HG03045 (cell line): ENCODE measurements around the gene IQCF5.
"Not testable (repeated sequence)": the region's sequence is repeated elsewhere in the genome, so short reads cannot be mapped to it uniquely, and the experiment has no call there.

Experiments used
- ATAC-seq: cut with Tn5 transposase; IDR thresholded peaks from one replicate; pipeline ENCODE4 v1.9.1; 2021; ENCODE audit warnings: mild to moderate bottlenecking, moderate library complexity; ENCODE audit not compliant: unreplicated experiment

The IQCF5 gene

GRCh38 chr3:51875501-51875900 is at the start of gene IQCF5:
TSS of gene IQCF5 (minus strand) at chr3:51875601. CDS start at chr3:51875531, 70 bp downstream.
- no peak for ATAC-seq

DNA sequence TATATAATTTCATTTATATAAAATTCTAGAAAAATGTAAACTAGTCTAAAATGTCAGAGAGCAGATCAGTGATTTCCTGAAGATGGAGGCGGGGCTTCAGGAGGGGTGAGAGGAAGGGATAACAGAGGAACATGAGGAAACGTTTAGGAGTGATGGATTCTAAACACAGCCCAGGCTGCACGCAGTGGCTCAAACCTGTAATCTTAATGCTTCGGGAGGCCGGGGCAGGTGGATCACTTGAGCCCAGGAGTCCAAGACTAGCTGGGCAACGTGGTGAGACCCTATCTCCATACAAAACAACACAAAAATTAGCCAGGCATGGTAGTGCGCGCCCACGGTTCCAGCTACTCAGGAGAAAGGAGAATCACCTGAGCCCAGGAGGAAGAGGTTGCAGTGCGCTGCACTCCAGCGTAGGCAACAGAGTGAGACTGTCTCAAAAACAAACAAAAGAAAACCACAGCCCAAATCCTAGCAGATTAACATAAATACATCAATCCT is 45.7 kb upstream of the IQCF5 start:
- no peak for ATAC-seq

DNA sequence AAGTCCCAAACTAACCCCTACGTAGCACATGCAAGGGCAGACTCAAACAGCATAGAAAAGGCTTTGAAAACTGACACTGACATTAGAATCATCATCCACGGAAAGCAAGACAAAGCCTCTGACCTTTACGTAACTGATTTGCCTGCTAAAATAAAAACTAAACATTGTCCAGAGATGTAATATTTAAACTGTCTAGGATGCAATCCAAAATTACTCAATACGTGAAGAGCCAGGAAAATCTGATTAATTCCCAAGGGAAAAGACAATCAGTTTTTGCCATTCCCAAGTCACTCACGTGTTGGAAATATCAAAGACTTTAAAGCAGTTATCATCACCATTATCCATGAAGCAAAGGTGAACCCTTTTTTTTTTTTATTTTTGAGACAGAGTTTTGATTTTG is 41.0 kb upstream of the IQCF5 start:
- ATAC-seq = no peak

DNA sequence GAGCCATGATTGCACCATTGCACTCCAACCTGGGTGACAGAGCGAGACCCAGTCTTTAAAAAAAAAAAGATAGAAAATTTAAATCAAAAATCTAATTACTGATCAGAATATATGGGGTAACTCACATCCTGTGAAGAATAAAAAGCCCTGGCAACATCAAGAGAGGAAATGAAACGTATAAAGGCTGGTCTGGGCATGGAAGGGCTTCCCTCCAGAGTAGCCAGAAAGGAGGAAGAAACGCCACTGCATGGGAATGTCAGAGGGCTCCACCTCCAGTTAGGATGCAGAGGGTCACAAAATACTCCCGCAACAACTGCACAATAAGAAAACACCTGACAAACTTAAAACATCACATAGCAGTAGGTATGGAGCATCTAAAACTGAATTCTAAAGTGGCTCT is 32.6 kb upstream of the IQCF5 start:
- ATAC-seq = no peak

- ATAC-seq = no peak
Measured at GRCh38 chr3:51904034-51904823, 28.8 kb upstream of the IQCF5 start.

DNA sequence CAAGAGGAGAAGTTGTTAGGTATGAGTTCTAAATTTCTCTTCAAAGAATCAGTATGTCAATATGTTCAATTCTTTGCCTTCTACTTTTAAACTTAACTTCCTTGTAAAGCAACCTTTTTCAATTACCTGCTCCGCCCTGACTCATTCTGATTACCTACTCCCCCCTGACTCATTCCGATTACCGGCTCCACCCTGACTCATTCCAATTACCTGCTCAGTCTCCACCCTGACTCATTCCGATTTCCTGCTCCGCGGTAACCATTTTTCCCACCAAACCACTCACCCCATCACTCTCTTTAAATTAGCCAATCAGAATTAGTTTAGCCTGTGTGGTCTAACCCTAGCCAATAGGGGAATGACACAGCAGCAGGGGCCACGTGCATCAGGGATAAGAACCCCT is 27.0 kb upstream of the IQCF5 start:
- not testable (repeated sequence) for ATAC-seq

GRCh38 chr3:51900043-51900442 is 24.6 kb upstream of the IQCF5 start:
- ATAC-seq = not testable (repeated sequence)

GRCh38 chr3:51897391-51897790 is 22.0 kb upstream of the IQCF5 start:
- ATAC-seq = no peak

DNA sequence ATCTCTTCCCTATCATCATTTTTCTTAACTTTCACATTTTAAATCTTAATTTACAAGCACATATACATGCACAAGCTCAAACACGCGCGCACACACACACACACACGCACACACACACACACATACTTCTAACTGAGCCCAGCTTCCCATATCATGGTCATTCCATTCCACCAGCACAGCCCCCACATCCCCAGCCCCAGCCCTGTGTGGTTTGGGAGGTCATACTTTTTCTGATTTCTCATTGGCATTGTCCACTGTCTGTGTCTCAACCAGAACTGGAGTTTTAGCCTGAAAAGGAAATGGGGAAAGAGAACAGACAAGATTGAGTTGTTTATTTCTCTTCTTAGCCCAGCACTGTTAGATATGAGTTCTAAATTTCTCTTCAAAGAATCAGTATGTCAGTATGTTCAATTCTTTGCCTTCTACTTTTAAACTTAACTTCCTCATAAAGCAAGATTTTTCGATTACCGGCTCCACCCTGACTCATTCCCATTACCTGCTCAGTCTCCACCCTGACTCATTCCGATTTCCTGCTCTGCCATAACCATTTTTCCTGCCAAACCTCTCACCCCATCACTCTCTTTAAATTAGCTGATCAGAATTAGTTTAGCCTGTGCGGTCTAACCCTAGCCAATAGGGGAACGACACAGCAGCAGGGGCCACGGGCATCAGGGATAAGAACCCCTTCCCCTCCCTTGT is 21.4 kb upstream of the IQCF5 start:
- ATAC-seq = no peak

DNA sequence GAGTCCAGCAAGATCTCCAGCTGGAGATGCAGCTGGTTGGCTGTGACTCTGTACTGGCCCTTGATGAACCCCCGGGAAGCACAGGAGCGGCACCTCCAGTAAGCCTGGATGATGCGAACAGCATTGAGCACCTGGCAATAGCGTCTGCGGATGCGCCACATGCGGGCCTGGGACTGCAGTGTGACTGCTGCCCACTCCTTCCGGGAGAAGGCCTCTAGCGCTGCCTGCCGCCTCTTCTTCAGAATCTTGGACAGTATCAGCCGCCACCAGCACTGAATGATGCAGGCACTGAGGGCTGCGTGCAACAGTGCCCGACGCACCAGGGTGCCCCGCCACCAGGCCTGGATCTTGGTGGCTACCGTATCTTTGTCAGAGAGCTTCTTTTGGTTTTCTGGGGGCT is 19.5 kb upstream of the IQCF5 start:
- ATAC-seq = no peak

GRCh38 chr3:51894391-51894790 is 19.0 kb upstream of the IQCF5 start:
- ATAC-seq = no peak

DNA sequence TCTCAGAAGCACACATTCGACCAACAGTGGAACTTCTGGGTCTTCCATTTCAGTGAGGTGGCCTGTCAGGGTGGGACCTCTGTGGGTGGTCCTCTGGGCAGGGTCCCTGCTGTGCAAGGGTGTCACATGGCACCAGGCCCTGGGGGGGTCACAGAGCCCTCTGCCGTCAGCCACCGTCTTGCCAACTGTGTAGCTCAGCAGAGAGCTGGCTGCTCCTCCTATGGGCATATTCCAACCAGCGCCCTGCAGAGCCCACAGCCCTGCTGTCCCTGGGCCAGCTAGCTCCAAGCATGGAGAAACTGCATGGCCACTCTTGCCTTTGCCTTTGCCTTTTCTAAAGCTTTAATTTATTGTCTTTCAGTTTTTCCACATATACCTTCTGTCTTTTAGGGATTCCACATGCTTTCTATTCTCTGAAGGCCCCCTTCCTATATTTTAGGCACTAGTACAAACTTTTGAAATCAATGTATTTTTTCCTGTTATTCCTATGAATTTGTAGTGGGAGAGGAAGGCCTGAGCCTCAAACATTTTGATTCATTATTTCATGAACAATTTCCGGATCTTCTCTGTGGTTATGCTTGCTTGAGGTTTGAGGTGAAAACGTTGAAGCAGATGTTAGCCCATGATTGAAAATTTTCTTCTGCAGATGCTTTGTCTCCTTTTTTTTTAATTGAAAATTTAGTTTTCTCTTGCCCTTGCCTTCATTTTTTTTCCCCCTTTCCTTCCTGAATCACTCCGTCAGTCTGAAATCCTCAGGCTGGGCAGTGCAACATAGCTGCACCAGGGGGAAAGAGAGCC is 16.0 kb upstream of the IQCF5 start:
- no peak for ATAC-seq

DNA sequence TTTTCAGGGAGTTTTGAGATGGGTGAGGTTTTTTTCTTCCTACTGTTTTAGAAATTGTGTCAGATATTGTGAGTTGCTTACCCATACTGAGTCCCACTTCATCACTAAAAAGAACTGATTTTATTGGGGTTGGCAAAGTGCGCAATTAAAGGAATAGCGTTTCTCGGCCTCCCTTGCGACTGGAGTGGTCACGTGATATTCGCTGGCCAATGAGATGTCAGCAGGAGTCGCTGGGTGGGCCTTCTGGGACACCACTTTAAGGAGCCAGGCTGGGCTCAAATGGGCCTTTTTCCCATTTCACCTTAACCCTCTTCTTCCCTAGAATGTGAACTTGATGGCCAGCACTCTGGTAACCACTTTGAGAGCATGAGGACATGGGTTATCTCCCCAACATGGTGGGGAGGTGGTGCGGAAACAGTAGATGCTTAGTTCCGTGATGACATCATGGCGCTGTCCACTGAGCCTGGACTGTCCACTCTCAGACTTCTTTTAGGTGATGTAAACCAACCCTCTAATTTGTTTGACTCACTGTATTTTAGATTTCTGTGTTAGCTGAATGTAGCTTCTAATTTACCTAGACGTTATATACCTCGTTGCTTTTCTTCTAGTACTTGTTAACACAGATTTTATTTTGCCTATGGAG is 13.2 kb upstream of the IQCF5 start:
- no peak for ATAC-seq

DNA sequence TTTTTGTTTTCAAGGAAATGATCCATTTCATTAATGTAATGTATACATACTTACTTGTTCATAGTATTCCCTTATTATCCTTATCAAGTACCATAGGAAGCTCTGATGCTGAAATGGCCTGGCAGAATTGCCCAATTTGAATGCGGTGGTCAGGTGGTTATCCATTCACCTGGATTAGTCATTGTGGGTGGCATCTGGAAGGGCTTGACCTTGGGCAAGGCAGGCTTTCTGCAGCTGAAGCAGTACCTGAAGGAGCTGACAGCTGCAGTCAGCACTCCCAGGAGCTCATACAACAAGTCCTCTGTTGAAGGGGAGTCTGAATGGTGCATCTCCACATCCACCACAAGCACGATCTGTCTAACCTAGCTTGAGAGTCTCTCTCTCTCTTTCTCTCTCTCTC is 12.2 kb upstream of the IQCF5 start:
- no peak for ATAC-seq

GRCh38 chr3:51886447-51886846 is 11.0 kb upstream of the IQCF5 start:
- no peak for ATAC-seq

GRCh38 chr3:51879937-51880336 is 4.5 kb upstream of the IQCF5 start:
- no peak for ATAC-seq

DNA sequence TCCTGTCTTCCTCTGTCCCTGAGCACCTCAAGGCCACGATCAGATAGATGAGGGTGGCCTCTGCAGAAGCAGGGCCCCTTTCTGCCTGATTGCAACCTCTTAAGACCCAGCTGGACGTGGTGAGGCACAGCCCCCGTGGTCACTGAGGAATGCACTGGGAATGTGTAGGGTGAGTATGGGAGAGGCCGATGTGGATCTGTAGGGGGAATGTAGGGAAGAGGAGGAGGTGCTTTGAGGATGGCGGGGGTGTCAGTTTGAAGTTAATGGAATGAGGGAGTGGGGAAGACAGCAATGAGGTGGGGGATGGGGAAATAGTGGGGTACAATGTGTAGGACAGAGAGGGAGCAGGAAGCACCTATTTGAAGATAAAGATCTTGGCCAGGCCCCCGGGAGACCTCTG is 785 bp upstream of the IQCF5 start:
- ATAC-seq = no peak

DNA sequence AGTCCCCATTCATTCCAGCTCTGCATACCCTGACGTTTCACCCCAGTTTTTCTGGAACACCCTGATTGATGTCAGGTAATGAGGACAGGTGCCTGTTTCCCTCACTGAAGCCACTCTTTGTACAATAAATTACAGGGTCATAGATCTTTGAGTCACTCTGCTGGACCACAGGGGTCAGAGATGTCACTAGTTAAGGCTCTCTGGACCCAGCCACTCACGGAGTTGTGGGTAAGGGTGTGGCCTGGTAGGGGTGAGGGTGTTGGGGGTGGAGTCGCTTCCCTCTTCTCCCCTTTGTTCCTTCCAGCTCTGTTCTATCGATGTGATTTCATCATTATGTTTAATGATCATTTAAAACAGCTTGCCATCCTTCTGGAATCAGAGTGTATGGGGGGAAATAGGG is 512 bp downstream of the IQCF5 start:
- no peak for ATAC-seq

DNA sequence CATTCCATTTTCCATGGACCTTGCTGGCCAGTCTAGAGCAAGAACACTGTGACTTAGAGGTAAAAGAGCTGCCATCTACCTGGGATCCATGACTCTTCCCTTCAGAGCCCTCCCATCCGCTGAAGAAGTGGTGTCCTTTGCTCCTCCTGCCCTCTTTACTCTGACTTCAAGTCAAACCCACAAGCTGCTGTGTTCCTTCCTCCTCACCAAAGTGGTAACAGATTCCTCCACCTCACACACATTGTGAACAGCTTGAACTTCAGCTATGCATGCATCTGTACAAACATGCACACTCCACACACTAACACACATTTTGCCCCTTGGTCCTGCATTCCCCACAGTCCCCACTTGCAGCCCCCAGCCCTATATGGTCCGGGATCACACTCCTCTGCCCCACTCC is 990 bp downstream of the IQCF5 start:
- ATAC-seq = no peak

- no peak for ATAC-seq
Measured at GRCh38 chr3:51873876-51874275, 1.5 kb downstream of the IQCF5 start.

- no peak for ATAC-seq
Measured at GRCh38 chr3:51873253-51873766, 2.1 kb downstream of the IQCF5 start.
